GM19467 (cell line): ENCODE results near the gene CEACAM3.
A peak's percentile ranks its signal among the peaks of the same experiment; 100 is the strongest.

Experiments
- ATAC-seq: cut with Tn5 transposase; IDR thresholded peaks from one replicate; pipeline ENCODE4 v1.9.1; 2021; ENCODE audit warnings: mild to moderate bottlenecking, moderate library complexity; ENCODE audit not compliant: unreplicated experiment

The CEACAM3 gene

DNA sequence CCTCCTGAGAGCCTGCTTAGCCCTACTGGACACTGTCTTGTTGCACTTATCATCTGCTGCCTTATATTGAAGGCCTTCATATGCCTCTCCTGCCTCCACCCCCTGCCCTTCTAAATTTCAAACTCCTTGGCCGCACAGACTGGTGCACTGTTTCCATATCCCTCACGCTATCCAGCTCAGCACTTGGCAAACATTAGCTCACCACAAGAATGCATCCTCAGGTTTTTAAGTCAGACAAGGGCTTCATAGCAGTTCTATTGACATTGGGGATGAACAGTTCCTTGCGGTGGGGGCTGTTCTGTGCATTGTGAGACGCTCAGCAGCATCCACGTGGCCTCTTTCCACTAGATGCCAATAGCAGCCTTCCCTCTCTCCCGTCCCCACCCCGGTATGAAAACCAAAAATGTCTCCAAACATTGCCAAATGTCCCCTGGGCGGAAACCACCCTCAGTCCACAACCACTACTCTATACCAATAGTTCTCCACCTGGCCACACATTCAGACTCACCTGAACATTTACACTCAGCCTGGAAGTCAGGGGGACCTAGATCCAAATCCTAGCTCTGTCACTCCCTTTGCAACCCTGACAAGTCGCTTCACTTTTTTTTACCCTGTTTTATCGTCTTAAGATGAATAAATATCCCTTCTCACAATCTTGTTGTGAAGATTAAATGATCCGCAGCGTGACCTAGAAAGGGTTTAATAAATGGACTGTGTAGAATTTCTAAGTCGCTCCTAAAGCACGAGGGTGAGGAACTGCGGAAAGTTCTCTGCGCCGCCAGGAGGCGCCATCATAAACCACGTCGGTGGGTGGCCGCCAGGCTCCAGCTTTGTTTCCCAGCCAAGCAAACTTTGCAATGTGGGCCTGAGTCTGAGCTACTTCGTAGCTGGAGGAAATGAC lies 3.6 kb upstream of the CEACAM3 start:
- no peak for ATAC-seq

DNA sequence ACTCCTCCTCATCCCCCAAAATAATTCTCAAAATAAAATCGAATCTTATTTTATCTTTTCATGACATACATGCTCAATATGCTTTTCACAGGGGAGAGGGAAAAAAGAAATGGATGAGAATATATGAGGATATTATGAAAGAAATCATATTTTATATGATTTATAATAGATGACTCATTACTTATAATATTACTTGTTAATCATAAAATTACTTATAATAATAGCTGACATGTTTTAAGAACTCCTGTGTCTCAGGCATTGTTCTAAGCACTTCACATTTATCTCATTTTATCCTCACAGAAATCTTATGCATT lies 3.0 kb upstream of the CEACAM3 start:
- no peak for ATAC-seq

DNA sequence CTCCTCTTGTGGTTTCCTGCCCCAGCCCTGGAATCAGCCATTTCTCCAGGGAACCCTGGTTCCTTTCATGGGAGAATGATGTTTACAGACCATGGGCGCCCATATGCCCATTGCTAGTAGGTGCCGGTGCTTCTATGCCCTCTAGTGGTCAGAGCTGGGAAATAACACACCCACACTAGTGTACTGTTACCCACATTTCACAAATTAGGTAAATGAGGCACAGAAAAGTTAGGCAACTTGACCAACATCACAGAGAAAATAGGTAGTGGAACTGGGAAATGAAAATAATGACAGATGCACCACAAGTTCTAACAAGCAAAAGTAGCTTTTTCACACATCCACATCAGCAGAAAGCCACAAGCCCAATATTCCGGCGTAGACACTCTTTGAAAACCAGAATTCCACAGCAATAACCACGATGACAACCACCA lies 1.3 kb upstream of the CEACAM3 start:
- ATAC-seq, result peak; percentile 66

DNA sequence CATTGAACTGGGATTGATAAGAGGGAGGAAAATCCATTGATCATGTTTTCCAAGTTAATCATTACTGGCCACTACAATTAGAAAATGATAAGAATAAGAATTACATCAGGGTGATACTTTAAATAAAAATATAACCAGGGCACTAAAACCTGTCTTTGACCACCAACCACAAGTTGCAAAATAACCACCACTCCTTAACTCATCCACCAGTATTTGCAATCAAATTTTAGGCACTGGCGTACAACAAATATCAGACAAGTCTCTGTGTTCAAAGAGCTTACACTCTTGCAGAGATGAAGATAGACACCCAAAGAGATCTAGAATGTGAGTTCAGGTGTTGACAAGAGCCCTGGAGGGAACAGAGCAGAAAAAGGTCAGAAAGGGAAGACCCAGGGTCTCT lies 514 bp downstream of the CEACAM3 start:
- ATAC-seq, result no peak

DNA sequence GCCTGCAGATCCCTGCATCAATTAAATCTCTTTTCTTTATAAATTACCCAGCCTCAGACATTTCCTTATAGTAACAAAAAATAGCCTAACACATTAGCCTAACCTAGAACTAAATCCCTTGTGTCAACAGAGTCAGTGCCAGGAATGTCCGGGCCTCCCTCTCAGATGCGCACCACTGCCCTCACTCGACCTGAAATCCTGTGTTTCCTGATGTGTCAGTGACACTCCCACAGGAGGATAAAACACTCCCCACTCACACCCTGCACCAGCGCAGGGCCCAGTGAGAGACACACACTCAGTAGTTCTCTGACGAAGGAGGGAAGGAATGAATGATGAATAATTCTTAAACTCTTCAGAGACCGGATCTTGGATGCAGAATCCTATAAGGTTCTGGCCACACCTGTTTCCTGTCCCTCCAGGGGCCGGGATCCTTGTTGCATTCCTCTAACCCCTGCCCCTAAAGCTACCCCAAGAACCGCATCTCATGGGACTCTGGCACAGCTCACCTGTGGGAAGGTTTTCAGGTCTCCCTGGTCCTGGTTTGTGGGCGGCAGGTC lies 3.1 kb downstream of the CEACAM3 start:
- ATAC-seq, result no peak

DNA sequence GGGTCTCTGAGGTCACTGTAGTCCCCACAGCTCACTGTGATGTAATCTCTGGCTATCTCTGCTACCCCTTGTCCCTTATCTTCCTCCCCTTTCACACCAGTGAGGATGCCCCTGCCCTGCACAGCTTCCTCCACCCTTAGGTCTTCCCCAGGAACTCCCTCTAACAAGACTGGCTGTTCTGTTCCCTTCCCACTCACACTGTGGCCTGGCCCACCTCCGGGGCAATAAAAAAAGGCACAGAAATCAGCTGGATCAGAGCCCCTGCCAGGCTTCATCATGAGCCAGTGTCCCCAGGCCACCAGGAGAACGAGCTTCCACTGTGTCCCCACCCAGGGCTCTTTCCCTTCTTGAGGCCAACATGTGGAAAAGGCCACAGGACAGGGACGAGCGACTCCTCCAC lies 4.6 kb downstream of the CEACAM3 start:
- no peak for ATAC-seq

DNA sequence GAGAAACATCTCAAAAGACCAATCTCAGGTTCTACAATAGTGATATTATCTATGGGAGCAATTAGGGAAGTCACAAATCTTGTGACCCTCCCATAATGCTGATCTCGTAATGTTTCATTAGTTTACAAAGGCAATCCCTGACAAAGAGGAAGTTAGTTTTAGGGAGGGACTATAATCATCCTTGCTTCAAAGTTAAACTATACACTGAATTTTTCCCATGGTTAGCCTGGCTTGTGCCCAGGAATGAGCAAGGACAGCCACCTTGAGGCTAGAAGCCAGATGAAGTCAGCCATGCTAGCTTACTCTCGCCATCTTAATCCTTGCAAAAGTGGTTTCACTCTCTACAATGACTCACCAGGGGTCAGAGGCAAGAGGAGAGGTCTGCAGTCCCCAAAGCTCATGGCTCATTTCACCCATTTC lies 5.4 kb downstream of the CEACAM3 start:
- ATAC-seq, result no peak

DNA sequence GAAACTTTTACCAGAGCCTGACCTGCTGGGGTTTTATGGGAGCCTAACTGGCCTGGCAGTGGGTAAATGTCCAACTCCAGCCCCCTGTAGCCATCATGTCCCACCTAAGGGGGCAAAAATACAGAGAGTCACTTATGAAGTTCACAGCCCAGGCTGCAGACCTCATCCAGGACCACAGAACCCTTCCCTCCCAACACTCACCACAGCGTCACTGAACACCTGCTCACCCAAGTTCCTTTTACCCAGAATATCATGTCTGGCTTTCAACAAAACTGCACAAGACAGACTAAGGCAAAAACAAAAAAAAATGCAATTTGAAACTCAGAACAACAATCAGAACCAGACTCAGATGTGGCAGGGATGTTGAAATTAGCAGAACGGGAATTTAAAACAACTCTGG lies 6.4 kb downstream of the CEACAM3 start:
- no peak for ATAC-seq

DNA sequence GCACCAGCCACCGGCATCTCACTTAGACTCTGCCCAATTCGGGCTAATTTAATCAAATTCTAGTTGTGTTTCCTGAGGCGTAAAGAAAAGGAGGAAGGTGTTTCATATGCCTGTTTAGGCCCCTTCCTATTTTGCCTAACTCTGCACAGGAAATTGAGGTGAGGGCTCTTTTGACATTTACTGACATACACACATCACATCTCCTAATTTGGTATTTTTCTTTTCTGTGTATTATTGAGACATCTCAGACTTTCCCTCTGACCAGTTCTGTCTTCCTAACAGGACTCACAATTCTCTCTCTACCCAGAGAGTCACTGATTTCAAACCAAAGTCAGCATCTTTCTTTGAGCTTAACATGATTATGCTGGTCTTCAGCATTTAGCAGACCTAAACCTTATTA lies 7.9 kb downstream of the CEACAM3 start:
- no peak for ATAC-seq

DNA sequence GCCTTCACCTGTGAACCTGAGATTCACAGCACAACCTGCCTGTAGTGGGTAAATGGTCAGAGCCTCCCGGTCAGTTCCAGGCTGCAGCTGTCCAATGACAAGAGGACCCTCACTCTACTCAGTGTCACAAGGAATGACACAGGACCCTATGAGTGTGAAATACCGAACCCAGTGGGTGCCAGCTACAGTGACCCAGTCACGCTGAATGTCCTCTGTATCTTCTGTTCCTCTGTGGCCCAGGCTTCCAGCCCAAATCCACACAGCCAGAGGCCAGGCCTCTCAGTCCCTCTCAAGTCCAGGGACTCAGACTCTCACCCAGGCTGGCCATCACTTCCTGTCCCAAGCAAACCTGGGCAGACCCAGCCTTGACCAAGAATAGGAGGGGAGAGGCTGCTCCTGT lies 10.8 kb downstream of the CEACAM3 start:
- no peak for ATAC-seq

DNA sequence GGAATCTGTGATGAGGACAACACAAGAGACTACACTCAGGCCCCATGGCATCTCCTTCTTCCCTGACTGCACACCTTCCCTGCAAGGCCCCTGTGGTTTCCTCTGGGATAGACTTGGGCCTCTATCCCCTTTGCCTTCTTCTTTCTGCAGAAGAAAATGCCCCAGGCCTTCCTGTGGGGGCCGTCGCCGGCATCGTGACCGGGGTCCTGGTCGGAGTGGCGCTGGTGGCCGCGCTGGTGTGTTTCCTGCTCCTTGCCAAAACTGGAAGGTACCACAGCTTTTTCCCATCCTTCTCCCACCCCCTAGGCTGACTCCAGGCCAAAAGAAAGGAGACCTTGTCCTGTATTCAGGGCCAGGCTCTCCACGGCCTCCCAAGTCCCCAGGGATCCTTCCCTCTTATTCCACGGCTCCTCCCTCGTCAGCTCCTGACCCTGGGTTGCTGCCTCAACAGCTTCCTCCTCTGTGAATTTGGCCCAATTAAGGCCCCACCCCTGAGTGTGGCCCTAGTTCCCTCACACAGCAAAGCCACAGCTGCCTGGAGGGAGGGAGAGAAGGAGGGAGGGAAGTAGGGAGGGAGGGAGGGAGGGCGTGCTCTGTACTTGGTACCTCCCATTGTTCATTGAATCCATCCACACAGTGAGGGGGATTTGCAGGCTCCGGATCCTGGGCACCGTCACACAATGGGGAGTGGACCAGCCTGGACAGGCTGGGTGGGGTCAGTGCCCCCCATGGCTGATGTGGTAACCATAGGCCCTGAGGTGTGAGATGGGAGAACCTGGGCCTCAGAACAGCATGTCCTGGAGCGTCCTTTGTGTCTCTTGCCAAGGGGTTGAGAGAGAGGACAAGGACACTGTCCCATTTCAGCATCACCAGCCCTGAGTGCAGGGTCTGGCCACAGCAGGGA lies 12.5 kb downstream of the CEACAM3 start:
- ATAC-seq, result no peak

DNA sequence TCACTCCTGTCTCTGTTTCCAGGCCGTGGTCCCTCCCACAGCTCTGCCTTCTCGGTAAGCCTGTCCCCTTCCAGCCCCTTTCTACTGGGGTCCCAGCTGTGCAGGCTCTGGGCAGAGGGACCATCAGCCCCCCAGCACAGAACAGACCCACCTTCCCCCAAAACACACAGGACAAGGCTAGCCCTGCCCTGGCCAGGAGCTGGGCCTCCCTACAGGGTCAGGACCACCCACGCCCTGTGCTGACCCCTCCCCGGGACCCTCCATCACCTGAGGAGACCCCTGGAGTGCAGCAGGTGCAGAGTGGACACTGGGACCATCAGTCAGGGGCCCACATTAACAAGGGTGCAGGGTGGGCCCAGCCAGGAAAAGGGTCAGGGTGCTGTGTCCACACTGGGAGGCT lies 13.9 kb downstream of the CEACAM3 start:
- no peak for ATAC-seq

DNA sequence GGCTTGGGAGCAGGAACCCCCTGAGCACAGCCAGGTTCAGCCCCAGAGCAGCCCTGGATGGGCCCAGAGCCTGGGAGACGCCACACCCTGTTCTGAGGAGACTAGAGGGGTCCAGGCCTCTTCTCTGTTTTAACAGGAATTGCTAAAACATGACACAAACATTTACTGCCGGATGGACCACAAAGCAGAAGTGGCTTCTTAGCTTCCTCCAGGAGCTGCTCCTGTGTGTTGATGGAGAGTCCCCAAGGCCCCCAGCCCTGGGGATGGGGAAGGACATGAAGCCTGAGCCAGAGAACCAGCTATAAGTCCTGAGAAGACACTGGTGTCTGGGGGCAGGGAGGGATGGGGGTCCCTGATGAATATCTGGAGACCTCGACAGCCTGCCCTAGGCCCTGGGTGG lies 14.6 kb downstream of the CEACAM3 start:
- no peak for ATAC-seq

DNA sequence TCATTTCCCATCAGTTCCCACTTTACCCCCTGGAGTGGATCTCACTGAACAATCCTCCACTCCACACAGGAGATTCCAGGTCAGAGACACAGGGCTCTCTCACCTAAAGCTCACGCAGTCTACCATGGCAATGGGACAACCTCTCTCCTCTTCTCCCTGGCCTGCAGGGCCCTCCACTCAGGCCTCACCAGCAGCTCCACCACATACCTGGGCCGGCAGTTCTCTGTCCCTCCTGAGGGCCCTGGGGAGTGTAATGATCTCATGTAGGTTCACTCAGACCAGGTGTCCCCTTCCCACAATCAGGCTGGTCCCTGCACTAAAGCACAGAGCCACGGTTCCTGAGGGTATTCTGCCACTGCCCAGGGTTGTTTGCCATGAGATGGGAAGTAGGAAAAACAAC lies 15.6 kb downstream of the CEACAM3 start:
- ATAC-seq, result no peak

DNA sequence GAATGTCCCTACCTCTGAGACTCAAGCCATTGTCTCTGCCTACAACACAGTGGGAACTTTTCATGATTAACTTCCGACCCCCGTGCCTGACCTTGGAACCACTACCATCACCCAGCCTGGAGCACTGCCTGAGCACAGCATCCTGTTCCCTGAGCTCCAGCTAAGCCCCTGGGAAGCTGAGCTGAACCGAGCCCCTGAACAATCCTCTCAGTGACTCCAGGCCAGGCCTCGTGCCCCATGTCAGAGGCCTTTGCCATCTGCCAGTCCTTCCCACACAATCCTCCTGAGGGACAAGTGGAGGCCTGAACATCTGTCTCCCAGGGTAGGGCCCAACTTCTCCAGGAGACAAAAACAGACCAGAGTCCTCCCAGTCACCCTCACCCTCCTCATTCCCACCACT lies 17.5 kb downstream of the CEACAM3 start:
- no peak for ATAC-seq

DNA sequence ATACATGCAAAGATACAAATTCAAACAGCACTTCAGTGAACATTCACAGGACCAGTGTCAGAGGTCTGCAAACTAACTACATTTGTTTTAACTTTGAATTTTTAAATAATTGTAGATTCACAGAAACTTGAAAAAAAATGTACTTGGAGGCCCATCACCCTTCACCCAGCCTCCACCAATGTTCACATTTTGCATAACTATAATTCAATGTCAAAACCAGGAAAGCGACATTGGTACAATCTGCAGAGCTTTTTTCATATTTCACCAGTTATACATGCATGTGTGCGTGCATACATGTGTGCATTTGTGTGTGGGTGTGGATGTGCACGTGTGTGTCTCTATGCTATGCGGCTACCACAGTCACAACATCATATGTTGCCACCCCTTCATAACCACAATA lies 18.9 kb downstream of the CEACAM3 start:
- ATAC-seq, result no peak

DNA sequence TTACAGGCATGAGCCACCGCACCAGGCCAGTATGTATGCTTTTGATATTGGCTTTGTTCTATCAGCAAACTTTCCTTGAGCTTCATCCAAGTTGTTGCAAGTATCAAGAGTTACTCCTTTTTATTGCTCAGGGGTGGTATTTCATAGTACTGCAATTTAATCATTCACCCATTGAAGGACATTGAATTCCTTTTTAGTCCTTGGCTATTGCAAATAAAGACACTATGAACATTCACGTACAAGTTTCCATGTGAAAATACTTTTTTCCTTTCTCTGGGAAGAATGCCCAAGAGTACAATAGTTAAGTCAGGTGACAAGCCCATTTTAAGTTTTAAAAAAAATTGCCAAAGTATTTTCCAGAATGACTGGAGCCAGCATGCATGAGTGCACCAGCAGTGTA lies 20.4 kb downstream of the CEACAM3 start:
- no peak for ATAC-seq

DNA sequence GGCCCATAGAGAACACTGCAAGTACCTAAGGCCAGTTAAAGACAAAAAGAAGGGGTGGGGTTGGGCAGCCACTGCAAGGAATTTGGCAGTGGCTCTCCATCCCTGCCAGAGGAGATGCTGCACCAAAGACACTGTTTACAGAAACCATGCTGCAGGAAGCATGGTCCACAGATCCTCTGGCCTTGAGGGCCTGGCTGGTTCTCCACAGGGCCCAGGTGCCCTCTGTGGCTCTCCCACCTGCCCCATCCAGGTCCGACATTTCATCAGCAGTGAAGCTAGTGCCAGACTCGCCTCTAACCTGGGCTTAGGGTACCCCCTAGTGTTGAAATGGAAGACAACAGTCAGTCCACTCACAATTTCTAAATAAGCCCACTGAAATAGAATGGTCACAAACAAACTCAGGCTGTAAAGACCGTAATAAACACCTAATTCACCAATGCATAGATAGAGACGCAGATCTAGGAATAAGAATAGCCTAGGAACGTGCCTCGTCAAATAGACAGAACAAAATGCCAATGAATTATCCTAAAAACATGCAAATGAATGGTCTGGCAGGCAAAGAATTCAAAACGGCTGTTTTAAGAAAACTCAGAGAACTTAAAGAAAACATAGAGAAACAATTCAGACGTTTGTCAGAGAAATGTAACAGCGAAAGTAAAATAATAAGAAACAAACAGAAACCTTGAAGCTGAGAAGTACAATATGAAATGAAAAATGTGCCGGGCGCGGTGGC lies 24.8 kb downstream of the CEACAM3 start:
- ATAC-seq, result no peak

DNA sequence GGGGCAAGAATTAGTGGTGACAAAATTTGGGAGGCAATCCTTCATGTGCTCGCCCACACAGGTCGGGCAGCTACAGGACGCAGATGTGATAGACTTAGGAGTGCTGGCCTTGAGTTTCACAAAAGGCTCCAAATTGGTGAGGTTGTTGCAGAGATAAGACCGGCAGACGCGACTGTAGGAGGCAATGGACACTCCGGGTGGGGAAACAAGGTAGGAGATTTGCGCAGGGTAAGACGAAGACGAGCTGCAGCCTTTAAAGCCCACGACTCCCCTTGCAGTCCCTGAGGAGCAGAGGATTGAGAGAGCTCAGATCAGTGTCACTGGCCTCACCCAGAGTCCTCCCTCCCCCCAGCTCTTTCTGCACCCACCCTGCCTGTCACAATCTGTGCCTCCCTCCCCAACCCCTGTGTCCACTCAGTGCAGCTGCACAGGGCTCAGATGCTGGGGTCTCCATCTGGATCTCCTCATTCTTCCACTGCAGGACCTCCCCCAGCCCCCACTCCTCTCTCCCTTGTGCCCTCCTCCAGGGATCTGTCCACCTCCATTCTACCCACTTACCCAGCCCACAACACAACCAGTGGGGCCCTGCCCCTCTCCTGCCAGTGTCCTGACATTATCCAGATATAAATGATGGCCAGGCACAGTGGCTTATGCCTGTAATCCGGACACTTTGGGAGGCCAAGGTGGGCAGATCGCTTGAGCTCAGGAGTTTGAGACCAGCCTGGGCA lies 41.8 kb downstream of the CEACAM3 start:
- ATAC-seq, result no peak

DNA sequence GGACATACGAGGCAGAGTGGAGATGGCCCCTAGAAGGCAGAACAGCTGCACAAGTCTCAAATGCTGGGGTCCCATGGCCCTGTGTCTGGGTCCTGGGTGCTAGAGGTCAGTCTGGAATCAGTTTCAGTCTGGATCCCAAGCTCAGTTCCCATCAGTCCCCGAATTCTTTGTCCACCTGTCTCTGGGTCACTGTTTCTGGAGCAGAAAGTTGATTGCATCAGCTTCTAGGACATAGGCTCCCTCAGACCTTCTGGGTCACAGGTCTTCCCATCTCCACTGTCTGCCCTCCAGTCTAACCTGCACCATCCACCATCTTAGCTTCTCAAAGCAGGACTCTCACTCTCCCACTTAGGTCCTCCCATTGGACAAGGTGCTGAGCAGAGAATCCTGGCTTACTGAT lies 42.8 kb downstream of the CEACAM3 start:
- no peak for ATAC-seq
